Measurements from ENCODE around the gene LOC101059915.

The LOC101059915 gene

GRCh38 chrX:71625471-71625870, 41.9 kb upstream of the LOC101059915 start (continued):
- no peak for TF ChIP-seq TAF1 (conservative IDR thresholded peaks at IDR 0.05)
- no peak for TF ChIP-seq ATF3 (IDR thresholded peaks at IDR 0.05)

- no peaks in the 10 kb centered on the region for H3K36me3 ChIP-seq (ENCODE audit: control insufficient read depth in 4 of 4, insufficient read depth in 3 of 4, low read depth in 1 of 4, low read length in 3 of 4)
- peaks cover 0 to 2% (median 0%) of the 10 kb centered on the region in 4 donors for H3K4me1 ChIP-seq (ENCODE audit: control insufficient read depth in 4 of 4, insufficient read depth in 4 of 4, low read length in 3 of 4)
- no peak overlapping the region for H3K9ac ChIP-seq (ENCODE audit: low read depth in 1 of 2, low read length in 2 of 2)
- no peaks in the 10 kb centered on the region for H3K27me3 ChIP-seq (ENCODE audit: control insufficient read depth in 4 of 4, insufficient read depth in 4 of 4, low read length in 3 of 4)
- TF ChIP-seq MAX (IDR thresholded peaks at IDR 0.05): no peak
- TF ChIP-seq RAD21 (IDR thresholded peaks at IDR 0.05): no peak
- H3K27ac ChIP-seq (ENCODE audit: low read depth in 1 of 2, low read length in 2 of 2): no peak overlapping the region
- H3K4me3 ChIP-seq (ENCODE audit: low read depth in 1 of 3, low read length in 3 of 3): no peak overlapping the region
- 85% methylated on average over 6 of the region's 6 CpGs for WGBS
- H3K9me3 ChIP-seq (ENCODE audit: control insufficient read depth in 4 of 4, low read length in 3 of 4): no peaks in the 10 kb centered on the region
- DNase-seq (ENCODE audit: low spot score): no peak
Measured at GRCh38 chrX:71626576-71626975, 40.8 kb upstream of the LOC101059915 start.

GRCh38 chrX:71627588-71628404, 39.5 kb upstream of the LOC101059915 start:
- no peak for TF ChIP-seq JUND (IDR thresholded peaks at IDR 0.05)
- no peak for TF ChIP-seq YY1 (IDR thresholded peaks at IDR 0.05)
- no peak for TF ChIP-seq RAD21 (IDR thresholded peaks at IDR 0.05)
- DNase-seq (ENCODE audit: low spot score): no peak
- Histone ChIP-seq H3K36me3 (ENCODE audit: control insufficient read depth in 4 of 4, insufficient read depth in 3 of 4, low read depth in 1 of 4, low read length in 3 of 4) (no peaks in the 10 kb centered on the region), H3K9ac (ENCODE audit: low read depth in 1 of 2, low read length in 2 of 2) (no peak overlapping the region), H3K4me1 (ENCODE audit: control insufficient read depth in 4 of 4, insufficient read depth in 4 of 4, low read length in 3 of 4) (peaks cover 0 to under 1% (median 0%) of the 10 kb centered on the region in 4 donors), H3K27ac (ENCODE audit: low read depth in 1 of 2, low read length in 2 of 2) (no peak overlapping the region), H3K27me3 (ENCODE audit: control insufficient read depth in 4 of 4, insufficient read depth in 4 of 4, low read length in 3 of 4) (no peaks in the 10 kb centered on the region), H3K4me3 (ENCODE audit: low read depth in 1 of 3, low read length in 3 of 3) (no peak overlapping the region), H3K9me3 (ENCODE audit: control insufficient read depth in 4 of 4, low read length in 3 of 4) (no peaks in the 10 kb centered on the region)
- 88% methylated on average over 14 of the region's 14 CpGs for WGBS

- H3K36me3 ChIP-seq (ENCODE audit: control insufficient read depth in 4 of 4, insufficient read depth in 3 of 4, low read depth in 1 of 4, low read length in 3 of 4): no peaks in the 10 kb centered on the region
- H3K4me1 ChIP-seq (ENCODE audit: control insufficient read depth in 4 of 4, insufficient read depth in 4 of 4, low read length in 3 of 4): peaks cover 0 to 7% (median 2%) of the 10 kb centered on the region in 4 donors
- no peak overlapping the region for H3K9ac ChIP-seq (ENCODE audit: low read depth in 1 of 2, low read length in 2 of 2)
- no peaks in the 10 kb centered on the region for H3K27me3 ChIP-seq (ENCODE audit: control insufficient read depth in 4 of 4, insufficient read depth in 4 of 4, low read length in 3 of 4)
- WGBS: 88% methylated on average over 2 of the region's 2 CpGs
- DNase-seq (ENCODE audit: low spot score): no peak
- no peak overlapping the region for H3K4me3 ChIP-seq (ENCODE audit: low read depth in 1 of 3, low read length in 3 of 3)
- H3K9me3 ChIP-seq (ENCODE audit: control insufficient read depth in 4 of 4, low read length in 3 of 4): no peaks in the 10 kb centered on the region
- no peak overlapping the region for H3K27ac ChIP-seq (ENCODE audit: low read depth in 1 of 2, low read length in 2 of 2)
- TF ChIP-seq MAX (IDR thresholded peaks at IDR 0.05): no peak
- no peak for TF ChIP-seq GABPA (IDR thresholded peaks at IDR 0.05 in 1 of 2, conservative IDR thresholded peaks at IDR 0.05 in 1 of 2)
- TF ChIP-seq HNF4G (IDR thresholded peaks at IDR 0.05): no peak
- no peak for TF ChIP-seq JUND (IDR thresholded peaks at IDR 0.05)
- TF ChIP-seq YY1 (IDR thresholded peaks at IDR 0.05): no peak
- TF ChIP-seq CTCF (IDR thresholded peaks at IDR 0.05; ENCODE audit: low read depth, low read length, missing input control): no peak
- no peak for TF ChIP-seq NR2F2 (IDR thresholded peaks at IDR 0.05)
- TF ChIP-seq EGR1 (IDR thresholded peaks at IDR 0.05; ENCODE audit: low read depth in 2 of 2): no peak
- no peak for TF ChIP-seq ATF3 (IDR thresholded peaks at IDR 0.05)
- TF ChIP-seq FOXA1 (IDR thresholded peaks at IDR 0.05): no peak
- TF ChIP-seq TAF1 (conservative IDR thresholded peaks at IDR 0.05): no peak
- TF ChIP-seq SP1 (IDR thresholded peaks at IDR 0.05): no peak
- TF ChIP-seq RAD21 (IDR thresholded peaks at IDR 0.05): no peak
- TF ChIP-seq RXRA (IDR thresholded peaks at IDR 0.05): no peak
- TF ChIP-seq ZBTB33 (IDR thresholded peaks at IDR 0.05): no peak
- TF ChIP-seq HNF4A (conservative IDR thresholded peaks at IDR 0.05): no peak
- no peak for TF ChIP-seq FOXA2 (IDR thresholded peaks at IDR 0.05)
Measured at GRCh38 chrX:71629467-71629866, 37.9 kb upstream of the LOC101059915 start.

Data from liver (tissue), 8 donors.